Right ventricle myocardium superior (tissue), 1 donor: ENCODE data around the gene P2RY11. TPM values are rescaled to one million over a fixed set of nuclear protein-coding genes. Genes with fewer than 3 reads are reported as not detected.

Experiments used
- ATAC-seq: fragments of 200-7000 bp; cut with Tn5 transposase; one replicate; pipeline ENCODE4 v1.9.1; 2020; ENCODE audit warnings: mild to moderate bottlenecking; ENCODE audit not compliant: poor library complexity
- DNase-seq: peaks from one replicate; pipeline ENCODE4 v3.0.0-alpha.2; 2020
- intact Hi-C: fragments of 100-400 bp; cut with DNase I; formaldehyde crosslinking; loops from one replicate; pipeline ENCODE4 v1.11.2; 2022
- total RNA-seq: library from RNA; stranded (reverse); fragmentation: NEBNext Ultra II Directional; extraction: Animal tissue kit (Norgen Biotek cat#: 25700); gene quantifications from one replicate; pipeline ENCODE4 v1.2.1, GENCODE V29; 2021
- donor health status: DM: no; HTN: yes; CAD: no; lungs with severe emphysema.

Gene P2RY11
- total RNA-seq, 1 donor from 2014 or later: 4.9 TPM

- intact Hi-C loops: no loop called here
- DNase-seq (no peak), ATAC-seq (no peak)
These were observed 1.2 kb upstream of the P2RY11 start for GRCh38 chr19:10110076-10110971.

DNA sequence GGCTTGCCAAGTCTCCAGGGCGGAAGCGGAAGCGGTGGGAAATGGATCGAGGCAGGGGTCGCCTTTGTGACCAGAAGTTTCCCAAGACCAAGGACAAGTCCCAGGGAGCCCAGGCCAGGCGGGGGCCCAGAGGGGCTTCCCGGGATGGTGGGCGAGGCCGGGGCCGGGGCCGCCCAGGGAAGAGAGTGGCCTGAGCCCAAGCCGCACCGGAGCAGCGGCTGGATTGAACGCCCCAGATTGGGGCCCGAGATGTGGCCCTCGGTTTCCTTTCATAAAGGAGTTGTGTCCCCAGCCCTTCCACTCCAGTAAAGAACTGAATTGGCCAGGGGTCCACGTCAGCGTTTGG lies 548 bp upstream of the P2RY11 start:
- no peak for ATAC-seq
- intact Hi-C loops: no loop called here

DNA sequence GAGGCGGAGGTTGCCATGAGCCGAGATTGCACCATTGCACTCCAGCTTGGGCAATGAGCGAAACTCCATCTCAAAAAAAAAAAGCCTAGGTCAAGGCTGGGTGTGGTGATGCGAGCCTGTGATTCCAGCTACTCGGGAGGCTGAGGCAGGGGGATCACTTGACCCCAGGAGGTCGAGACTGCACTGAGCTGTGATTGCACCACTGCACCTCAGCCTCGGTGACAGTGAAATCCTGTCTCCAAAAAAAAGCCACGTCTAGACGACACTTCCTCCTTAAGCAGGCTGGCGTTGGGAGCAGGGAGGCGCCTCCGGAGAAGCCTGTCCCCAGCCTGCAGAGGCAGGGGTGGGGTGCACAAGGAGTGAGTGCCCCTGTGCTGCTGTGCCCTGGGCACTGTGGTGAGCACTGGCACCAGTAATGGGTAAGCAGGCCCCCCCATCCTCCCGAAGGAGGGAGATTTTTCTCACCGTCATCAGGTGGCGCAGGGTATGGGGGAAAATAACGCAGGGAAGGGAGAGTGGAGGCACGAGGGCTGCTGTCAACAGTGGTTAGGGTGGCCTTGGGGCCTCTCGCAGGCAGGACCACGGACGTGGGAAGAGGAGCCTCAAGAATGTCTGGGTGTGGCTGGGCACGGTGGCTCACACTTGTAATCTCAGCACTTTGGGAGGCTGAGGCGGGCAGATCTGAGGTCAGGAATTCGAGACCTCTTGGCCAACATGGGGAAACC lies 706 bp downstream of the P2RY11 start:
- intact Hi-C loops: no loop called here
- peak; percentile 18 for ATAC-seq
- no peak for DNase-seq

More for the DNA sequence above, 548 bp upstream of the P2RY11 start:
- DNase-seq: no peak

- DNase-seq (peak; percentile 68), ATAC-seq (peak; percentile 51)
- intact Hi-C loops: no loop called here
These were observed 1.6 kb downstream of the P2RY11 start for GRCh38 chr19:10112895-10113591.

DNA sequence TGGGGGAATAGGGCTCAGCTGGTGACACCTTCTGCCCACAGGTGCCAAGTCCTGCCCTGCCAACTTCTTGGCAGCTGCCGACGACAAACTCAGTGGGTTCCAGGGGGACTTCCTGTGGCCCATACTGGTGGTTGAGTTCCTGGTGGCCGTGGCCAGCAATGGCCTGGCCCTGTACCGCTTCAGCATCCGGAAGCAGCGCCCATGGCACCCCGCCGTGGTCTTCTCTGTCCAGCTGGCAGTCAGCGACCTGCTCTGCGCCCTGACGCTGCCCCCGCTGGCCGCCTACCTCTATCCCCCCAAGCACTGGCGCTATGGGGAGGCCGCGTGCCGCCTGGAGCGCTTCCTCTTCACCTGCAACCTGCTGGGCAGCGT lies 2.1 kb downstream of the P2RY11 start:
- DNase-seq: no peak
- ATAC-seq: peak; percentile 3
- intact Hi-C loops: no loop called here

DNA sequence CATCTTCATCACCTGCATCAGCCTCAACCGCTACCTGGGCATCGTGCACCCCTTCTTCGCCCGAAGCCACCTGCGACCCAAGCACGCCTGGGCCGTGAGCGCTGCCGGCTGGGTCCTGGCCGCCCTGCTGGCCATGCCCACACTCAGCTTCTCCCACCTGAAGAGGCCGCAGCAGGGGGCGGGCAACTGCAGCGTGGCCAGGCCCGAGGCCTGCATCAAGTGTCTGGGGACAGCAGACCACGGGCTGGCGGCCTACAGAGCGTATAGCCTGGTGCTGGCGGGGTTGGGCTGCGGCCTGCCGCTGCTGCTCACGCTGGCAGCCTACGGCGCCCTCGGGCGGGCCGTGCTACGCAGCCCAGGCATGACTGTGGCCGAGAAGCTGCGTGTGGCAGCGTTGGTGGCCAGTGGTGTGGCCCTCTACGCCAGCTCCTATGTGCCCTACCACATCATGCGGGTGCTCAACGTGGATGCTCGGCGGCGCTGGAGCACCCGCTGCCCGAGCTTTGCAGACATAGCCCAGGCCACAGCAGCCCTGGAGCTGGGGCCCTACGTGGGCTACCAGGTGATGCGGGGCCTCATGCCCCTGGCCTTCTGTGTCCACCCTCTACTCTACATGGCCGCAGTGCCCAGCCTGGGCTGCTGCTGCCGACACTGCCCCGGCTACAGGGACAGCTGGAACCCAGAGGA lies 2.6 kb downstream of the P2RY11 start:
- intact Hi-C loops: no loop called here
- no peak for DNase-seq
- ATAC-seq: peak; percentile 2

DNA sequence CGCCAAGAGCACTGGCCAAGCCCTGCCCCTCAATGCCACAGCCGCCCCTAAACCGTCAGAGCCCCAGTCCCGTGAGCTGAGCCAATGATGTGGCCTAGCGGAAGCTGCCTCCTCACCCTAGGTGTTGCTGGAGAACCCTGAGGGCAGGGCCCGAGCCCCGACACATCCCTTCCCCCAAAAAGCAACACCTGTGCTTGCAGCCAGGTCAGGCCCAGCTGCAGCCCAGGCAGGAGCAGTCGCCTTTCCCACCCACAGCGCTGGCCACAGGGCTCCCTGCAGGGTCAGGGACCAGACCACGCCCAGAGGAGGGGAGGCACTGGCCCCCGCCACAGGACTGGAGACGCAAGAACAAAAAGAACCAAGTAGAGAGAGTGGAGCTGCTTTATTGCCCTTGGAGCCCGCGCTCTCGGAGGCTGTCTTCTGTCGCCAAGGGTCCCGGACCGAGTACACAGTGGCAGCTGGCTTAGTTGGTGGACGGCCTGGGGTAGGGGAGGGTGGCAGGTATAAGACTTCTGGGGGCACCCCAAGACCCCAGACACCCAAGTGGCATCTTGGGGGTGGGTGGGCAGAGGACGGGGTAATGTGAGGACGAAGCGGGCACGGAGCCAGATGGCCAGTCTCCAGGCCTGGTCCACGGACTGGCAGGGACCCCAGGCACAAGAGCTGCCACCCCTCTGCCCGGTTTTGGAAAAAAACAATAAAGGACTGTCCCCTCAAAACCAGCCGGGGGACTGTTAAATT lies 3.3 kb downstream of the P2RY11 start:
- DNase-seq (no peak), ATAC-seq (no peak)
- intact Hi-C loops: no loop called here

GRCh38 chr19:10115392-10116084 lies 4.0 kb downstream of the P2RY11 start:
- no peak for DNase-seq
- intact Hi-C loops: no loop called here
- ATAC-seq: no peak

DNA sequence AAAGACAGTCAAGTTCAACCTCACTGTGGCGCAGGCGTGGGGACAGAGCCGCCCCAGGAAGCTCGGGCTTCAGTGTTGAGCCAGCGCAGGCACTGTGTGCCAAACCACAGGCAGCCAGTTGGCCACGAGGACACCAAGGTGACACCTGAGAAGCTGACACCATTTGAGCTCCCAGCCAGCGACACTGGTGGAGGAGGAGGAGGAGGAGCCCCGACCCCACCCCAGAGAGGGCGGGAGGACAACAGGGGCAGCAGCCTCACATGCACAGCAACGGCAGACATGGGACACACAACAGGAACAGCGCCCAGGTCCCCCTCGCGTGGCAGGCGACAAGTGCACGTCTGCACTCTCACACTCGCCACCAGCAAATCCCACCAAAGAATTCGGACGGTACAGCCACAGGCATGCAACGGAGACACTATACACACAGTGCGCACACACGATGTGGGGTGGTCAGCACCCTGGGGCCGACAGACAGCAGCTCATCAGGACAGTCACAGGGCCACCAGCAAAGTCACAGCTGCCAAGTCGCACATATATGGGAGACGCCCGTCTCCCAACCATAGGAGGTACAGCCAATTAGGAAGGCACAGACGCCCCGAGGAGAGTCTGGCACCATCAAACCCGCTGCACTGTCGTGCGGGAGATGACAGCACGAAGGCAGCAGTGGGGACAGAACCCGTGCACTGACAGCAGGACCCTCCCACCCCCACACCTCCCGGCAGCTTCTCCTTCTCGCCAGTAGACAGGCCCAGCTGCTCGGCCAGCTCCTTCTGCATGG lies 4.8 kb downstream of the P2RY11 start:
- intact Hi-C loops: no loop called here
- ATAC-seq (no peak), DNase-seq (no peak)

- ATAC-seq (no peak), DNase-seq (no peak)
- intact Hi-C loops: no loop called here
These were observed 5.5 kb downstream of the P2RY11 start for GRCh38 chr19:10116866-10117616.

DNA sequence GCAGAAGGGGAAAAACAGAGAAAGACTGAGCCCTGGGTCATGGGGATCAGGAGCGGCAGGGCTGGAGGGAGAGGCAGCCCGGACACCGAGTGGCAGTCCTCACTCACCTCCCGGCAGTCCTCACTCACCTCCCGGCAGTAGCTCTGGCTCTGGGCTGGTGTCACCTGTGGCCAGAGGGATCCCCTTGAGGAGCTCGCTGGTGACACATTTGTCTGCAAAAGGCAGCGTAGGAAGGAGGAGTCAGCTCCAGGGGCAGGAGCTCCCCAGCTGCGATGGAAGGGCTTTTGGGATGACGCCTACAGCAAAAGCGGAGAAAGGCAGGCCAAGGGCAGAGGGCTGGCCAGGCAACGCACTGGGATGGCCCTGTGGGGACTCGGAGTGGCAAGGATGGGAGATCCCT lies 7.5 kb downstream of the P2RY11 start:
- intact Hi-C loops: no loop called here
- DNase-seq: no peak
- ATAC-seq: no peak

DNA sequence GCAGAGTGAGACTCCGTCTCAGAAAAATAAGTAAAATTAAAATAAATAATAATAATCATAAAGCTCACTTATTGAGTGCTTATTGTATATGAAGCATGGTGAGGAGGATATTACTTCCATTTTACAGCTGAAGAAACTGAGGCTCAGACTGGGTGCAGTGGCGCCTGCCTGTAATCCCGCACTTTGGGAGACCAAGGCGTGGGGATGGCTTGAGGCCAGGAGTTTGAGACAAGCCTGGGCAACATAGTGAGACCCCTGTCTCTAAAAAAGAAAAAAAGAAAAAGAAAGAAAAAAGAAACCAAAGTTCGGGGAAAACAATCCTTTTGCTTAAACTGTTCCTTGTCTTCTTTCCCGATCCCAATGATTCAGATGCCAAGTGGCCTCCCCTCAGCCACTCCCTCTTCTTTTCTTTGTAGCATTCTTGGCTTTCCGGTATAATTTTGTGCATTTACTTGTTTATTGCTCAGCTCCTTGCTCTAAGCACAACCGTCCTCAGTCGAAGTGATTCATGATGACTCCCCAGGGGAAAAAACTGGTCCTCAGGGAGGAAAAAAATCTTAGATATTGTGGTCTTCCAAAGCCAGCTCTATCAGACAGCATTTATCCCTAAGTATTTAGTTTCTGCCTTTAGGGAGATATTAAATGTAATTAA lies 9.2 kb downstream of the P2RY11 start:
- ATAC-seq (peak; percentile 10), DNase-seq (no peak)
- intact Hi-C loops: loop anchor here (10.0 kb wide), 1 partner anchor 64 kb away; no protein-coding TSS in a partner anchor

DNA sequence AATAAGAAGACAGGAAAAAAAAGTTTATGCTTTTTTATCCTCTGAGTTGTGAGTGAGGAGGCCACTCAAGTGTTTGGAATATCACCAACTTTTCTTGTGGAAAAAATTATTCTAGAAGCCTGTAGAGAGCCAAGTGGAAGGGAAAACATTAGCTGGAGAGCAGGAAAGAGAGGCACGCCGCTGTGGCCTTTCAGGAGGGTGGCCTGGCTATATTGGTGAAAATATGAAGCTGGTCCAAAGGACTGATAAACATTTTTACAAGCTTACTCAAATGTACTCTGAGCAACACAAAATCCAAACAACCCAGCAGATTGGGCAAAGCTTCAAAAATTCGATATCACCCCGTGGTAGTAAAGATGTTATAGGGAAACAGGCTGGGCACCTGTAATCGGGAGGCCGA lies 10.6 kb downstream of the P2RY11 start:
- no peak for ATAC-seq
- intact Hi-C loops: loop anchor here (10.0 kb wide), 1 partner anchor 63 kb away; no protein-coding TSS in a partner anchor
- DNase-seq: no peak

- no peak for ATAC-seq
These were observed 12.9 kb downstream of the P2RY11 start for GRCh38 chr19:10124429-10124828.

DNA sequence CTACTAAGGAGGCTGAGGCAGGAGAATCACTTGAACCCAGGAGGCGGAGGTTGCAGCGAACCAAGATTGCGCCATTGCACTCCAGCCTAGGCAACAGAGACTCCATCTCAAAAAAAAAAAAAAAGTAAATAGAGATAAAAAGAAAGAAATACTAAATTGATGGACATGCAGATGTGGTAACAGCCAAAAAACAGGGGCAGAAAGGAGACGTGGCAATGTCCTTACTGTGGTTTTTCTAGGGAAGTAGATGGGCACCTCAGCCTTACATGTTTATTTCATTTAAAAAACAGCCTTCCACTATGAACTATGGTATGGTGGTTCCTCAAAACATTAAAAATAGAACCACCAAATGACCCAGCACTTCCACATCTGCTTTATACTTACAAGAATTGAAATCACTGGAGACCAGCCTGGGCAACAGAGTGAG lies 14.7 kb downstream of the P2RY11 start:
- intact Hi-C loops: loop anchor here (10.0 kb wide), 1 partner anchor 59 kb away; no protein-coding TSS in a partner anchor
- ATAC-seq (peak; percentile 62), DNase-seq (no peak)

More at GRCh38 chr19:10124429-10124828, 12.9 kb downstream of the P2RY11 start:
- DNase-seq: no peak
- intact Hi-C loops: loop anchor here (10.0 kb wide), 1 partner anchor 60 kb away; no protein-coding TSS in a partner anchor

DNA sequence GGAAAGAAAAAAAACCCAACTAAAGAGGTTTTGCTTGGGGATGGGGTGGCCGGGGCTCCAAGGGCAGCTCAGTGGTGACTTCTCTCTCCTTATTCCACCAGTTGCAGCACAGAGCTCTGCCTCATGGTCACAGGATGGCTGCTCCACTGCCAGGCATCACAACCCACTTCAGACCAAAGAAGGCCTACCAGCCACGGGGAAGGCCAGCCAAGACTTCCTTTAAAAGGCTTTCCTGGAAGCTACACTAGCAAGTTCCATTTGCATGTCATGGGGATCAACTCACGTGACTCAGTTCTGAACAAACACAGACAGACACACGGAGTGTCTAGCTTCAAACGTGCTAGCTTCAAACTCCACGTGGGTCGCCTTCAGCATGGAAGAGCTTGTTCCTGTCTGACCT lies 21.4 kb downstream of the P2RY11 start:
- ATAC-seq (no peak), DNase-seq (no peak)
- intact Hi-C loops: no loop called here
